IMR-90 (cell line): ENCODE results near the gene ARHGEF4. TPM values are rescaled to one million over a fixed set of nuclear protein-coding genes. Genes with fewer than 3 reads are reported as not detected.

ENCODE experiments used
- ATAC-seq: fragments of 200-7000 bp; cut with Tn5 transposase; 2 replicates; pipeline ENCODE4 v1.9.1; 2020; ENCODE audit warnings: low read depth, mild to moderate bottlenecking, moderate library complexity
- BruUV-seq: library from RNA; stranded (reverse); fragments of 400-500 nt; replicated peaks from 2 replicates; lab custom pipeline; 2021; lab: Mats Ljungman, UMichigan
- CTCF ChIA-PET: fragments of 300-600 bp; formaldehyde crosslinking; extraction: SDS; loops from one replicate; lab custom pipeline; 2021; ENCODE audit warnings: antibody characterized with exemption; lab: Yijun Ruan, JAX
- POLR2A ChIA-PET: fragments of 300-600 bp; sonication (Branson Sonifier 250); formaldehyde crosslinking; loops from one replicate; lab custom pipeline; 2022; ENCODE audit warnings: antibody characterized with exemption; ENCODE audit not compliant: unreplicated experiment; lab: Charles Lee
- DNase-seq: peaks from one replicate; pipeline ENCODE4 v3.0.0; 2013
- H2AFZ ChIP-seq: replicated peaks from 2 replicates; pipeline ENCODE3; 2013; ENCODE audit warnings: low read length, mild to moderate bottlenecking; ENCODE audit not compliant: poor library complexity
- H2AK5ac ChIP-seq: 2 replicates; pipeline ENCODE4 v1.6.1; 2013; ENCODE audit warnings: low read depth, low read length, inconsistent platforms
- H2AK9ac ChIP-seq: replicated peaks from 2 replicates; pipeline ENCODE3; 2013; ENCODE audit warnings: mild to moderate bottlenecking, low read depth, low read length, moderate library complexity; ENCODE audit not compliant: poor library complexity
- H2BK120ac ChIP-seq: 2 replicates; pipeline ENCODE4 v1.6.1; 2013; ENCODE audit warnings: low read depth, low read length, inconsistent platforms
- H2BK15ac ChIP-seq: 3 replicates; pipeline ENCODE4 v1.6.1; 2013; ENCODE audit warnings: low read depth, low read length, inconsistent platforms
- H2BK20ac ChIP-seq: 2 replicates; pipeline ENCODE4 v1.6.1; 2013; ENCODE audit warnings: low read depth, mild to moderate bottlenecking, inconsistent platforms, low read length, moderate library complexity
- H2BK5ac ChIP-seq: 2 replicates; pipeline ENCODE4 v1.6.1; 2013; ENCODE audit warnings: mild to moderate bottlenecking, low read depth, low read length, inconsistent platforms; ENCODE audit not compliant: poor library complexity, severe bottlenecking
- H3K14ac ChIP-seq: replicated peaks from 2 replicates; pipeline ENCODE4 v1.6.1; 2013; ENCODE audit warnings: low read depth, low read length, inconsistent platforms
- H3K18ac ChIP-seq: 2 replicates; pipeline ENCODE4 v1.6.1; 2013; ENCODE audit warnings: low read depth, low read length, control low read depth
- H3K23ac ChIP-seq: 2 replicates; pipeline ENCODE4 v1.6.1; 2013; ENCODE audit warnings: low read depth, low read length, inconsistent platforms
- H3K27ac ChIP-seq: 2 replicates; pipeline ENCODE4 v1.5.1; 2013; ENCODE audit warnings: mild to moderate bottlenecking, control low read depth, low read length; ENCODE audit not compliant: insufficient read depth
- H3K27me3 ChIP-seq: 2 replicates; pipeline ENCODE4 v1.6.1; 2013; ENCODE audit warnings: low read length; ENCODE audit not compliant: control insufficient read depth, insufficient read depth
- H3K36me3 ChIP-seq: 2 replicates; pipeline ENCODE4 v1.6.1; 2013; ENCODE audit warnings: low read length, mixed read lengths; ENCODE audit not compliant: control insufficient read depth, insufficient read depth
- H3K4ac ChIP-seq: 2 replicates; pipeline ENCODE4 v1.6.1; 2013; ENCODE audit warnings: low read depth, low read length, inconsistent platforms
- H3K4me1 ChIP-seq: 2 replicates; pipeline ENCODE4 v1.6.1; 2013; ENCODE audit warnings: low read length, mixed read lengths; ENCODE audit not compliant: control insufficient read depth, insufficient read depth
- H3K4me2 ChIP-seq: 2 replicates; pipeline ENCODE4 v1.6.1; 2013; ENCODE audit warnings: low read depth, mild to moderate bottlenecking, control low read depth, low read length, moderate library complexity
- H3K4me3 ChIP-seq: 2 replicates; pipeline ENCODE4 v1.5.1; 2013; ENCODE audit warnings: low read depth, mild to moderate bottlenecking, control low read depth, low read length, moderate library complexity; ENCODE audit not compliant: insufficient read depth
- H3K56ac ChIP-seq: 2 replicates; pipeline ENCODE4 v1.6.1; 2013; ENCODE audit warnings: low read length, inconsistent platforms; ENCODE audit not compliant: insufficient read depth; ENCODE audit errors: extremely low read depth
- H3K79me1 ChIP-seq, 2 experiments: 2 replicates each; pipeline ENCODE4 v1.6.1; 2013; ENCODE audit warnings: low read length in 2 of 2, inconsistent platforms in 1 of 2, low read depth in 1 of 2
- H3K9ac ChIP-seq: 2 replicates; pipeline ENCODE4 v1.6.1; 2013; ENCODE audit warnings: low read depth, low read length, control low read depth
- H3K9me1 ChIP-seq: 2 replicates; pipeline ENCODE4 v1.6.1; 2013; ENCODE audit warnings: low read length, inconsistent platforms; ENCODE audit not compliant: insufficient read depth
- H3K9me3 ChIP-seq: 2 replicates; pipeline ENCODE4 v1.6.1; 2013; ENCODE audit warnings: low read length; ENCODE audit not compliant: control insufficient read depth, insufficient read depth
- H4K20me1 ChIP-seq: 2 replicates; pipeline ENCODE4 v1.6.1; 2013; ENCODE audit warnings: low read length, inconsistent platforms; ENCODE audit not compliant: insufficient read depth
- H4K5ac ChIP-seq: 2 replicates; pipeline ENCODE4 v1.6.1; 2013; ENCODE audit warnings: mild to moderate bottlenecking, low read depth, low read length, control low read depth
- H4K8ac ChIP-seq, 2 experiments: 2 replicates each; pipeline ENCODE4 v1.6.1; 2013; ENCODE audit warnings: low read depth in 2 of 2, low read length in 2 of 2, control low read depth in 1 of 2, inconsistent platforms in 1 of 2
- H4K91ac ChIP-seq: 2 replicates; pipeline ENCODE4 v1.6.1; 2013; ENCODE audit warnings: low read depth, low read length, inconsistent platforms; ENCODE audit not compliant: insufficient read depth
- BHLHE40 ChIP-seq: fragments of 150-350 bp; IDR thresholded peaks from 2 replicates; pipeline ENCODE4 v1.6.1; 2016; ENCODE audit warnings: mild to moderate bottlenecking, low read depth, low read length
- CEBPB ChIP-seq: IDR thresholded peaks from 2 replicates; pipeline ENCODE4 v1.6.1; 2012; ENCODE audit warnings: low read depth, low read length, improper control_type of control experiment
- CHD1 ChIP-seq: IDR thresholded peaks from 2 replicates; pipeline ENCODE4 v1.6.1; 2012; ENCODE audit warnings: low read depth, low read length, improper control_type of control experiment
- ELK1 ChIP-seq: fragments of 150-350 bp; IDR thresholded peaks from 2 replicates; pipeline ENCODE4 v1.6.1; 2016; ENCODE audit warnings: low read depth, mild to moderate bottlenecking, low read length, moderate library complexity, borderline replicate concordance
- FOS ChIP-seq: fragments of 150-350 bp; IDR thresholded peaks from 2 replicates; pipeline ENCODE4 v1.6.1; 2016; ENCODE audit warnings: low read depth, low read length
- MAFK ChIP-seq: IDR thresholded peaks from 2 replicates; pipeline ENCODE4 v1.6.1; 2012; ENCODE audit warnings: low read depth, low read length, improper control_type of control experiment
- MAZ ChIP-seq: IDR thresholded peaks from 2 replicates; pipeline ENCODE4 v1.6.1; 2012; ENCODE audit warnings: low read depth, mild to moderate bottlenecking, low read length, improper control_type of control experiment, moderate library complexity, borderline replicate concordance
- MXI1 ChIP-seq: IDR thresholded peaks from 2 replicates; pipeline ENCODE4 v1.6.1; 2012; ENCODE audit warnings: low read depth, mild to moderate bottlenecking, low read length, moderate library complexity, borderline replicate concordance
- NFE2L2 ChIP-seq: fragments of 150-350 bp; IDR thresholded peaks from 2 replicates; pipeline ENCODE4 v1.6.1; 2016; ENCODE audit warnings: low read depth, mild to moderate bottlenecking, low read length
- POLR2A ChIP-seq: IDR thresholded peaks from 2 replicates; pipeline ENCODE4 v1.6.1; 2012; ENCODE audit warnings: mild to moderate bottlenecking, low read depth, low read length
- RAD21 ChIP-seq: IDR thresholded peaks from 2 replicates; pipeline ENCODE4 v1.6.1; 2012; ENCODE audit warnings: low read length, improper control_type of control experiment
- RCOR1 ChIP-seq: IDR thresholded peaks from 2 replicates; pipeline ENCODE4 v1.6.1; 2012; ENCODE audit warnings: mild to moderate bottlenecking, low read length, improper control_type of control experiment; ENCODE audit not compliant: insufficient replicate concordance
- RFX5 ChIP-seq: IDR thresholded peaks from 2 replicates; pipeline ENCODE4 v1.8.0; 2012; ENCODE audit warnings: low read depth, mild to moderate bottlenecking, low read length, moderate library complexity
- SMC3 ChIP-seq: fragments of 150-350 bp; IDR thresholded peaks from 2 replicates; pipeline ENCODE4 v1.6.1; 2016; ENCODE audit warnings: low read depth, mild to moderate bottlenecking, antibody characterized with exemption, low read length, moderate library complexity
- USF2 ChIP-seq: fragments of 150-350 bp; IDR thresholded peaks from 2 replicates; pipeline ENCODE4 v1.6.1; 2017; ENCODE audit warnings: mild to moderate bottlenecking, antibody characterized with exemption, low read length, low read depth
- WGBS, 2 experiments: methylation state at CpG; one replicate each; pipeline versions ENCODE4 v1.1.5 to v1.1.7; 2013; ENCODE audit warnings: missing lambda C conversion rate in 2 of 2; ENCODE audit not compliant: insufficient read length in 1 of 2; ENCODE audit errors: extremely low coverage in 2 of 2; 5-methylcytosine and 5-hydroxymethylcytosine counted together
- dilution Hi-C: fragments of 300-500 bp; cut with HindIII; formaldehyde crosslinking; loops from one replicate; pipeline ENCODE4 v1.14.3; 2018; ENCODE audit warnings: low sequenced_read_pairs; ENCODE audit not compliant: unreplicated experiment
- in situ Hi-C: fragments of 300-500 bp; cut with MboI; formaldehyde crosslinking; loops from 3 replicates; pipeline ENCODE4 v1.14.3; 2019; ENCODE audit warnings: low sequenced_read_pairs, inconsistent platforms, mixed read lengths
- intact Hi-C: fragments of 100-400 bp; cut with micrococcal nuclease; formaldehyde crosslinking; loops from 2 replicates; pipeline ENCODE4 v1.10.0; 2022
- polyA plus RNA-seq, 3 experiments: library from polyadenylated mRNA; depleted of rRNA; stranded (reverse); fragments of >200 nt; gene quantifications; 2 replicates each; pipeline ENCODE4 v1.2.3, GENCODE V29; 2012; ENCODE audit warnings: low replicate concordance in 1 of 3
- total RNA-seq: library from RNA; depleted of rRNA; stranded (reverse); fragments of >200 nt; gene quantifications from 2 replicates; pipeline ENCODE4 v1.2.3, GENCODE V29; 2012
- TF ChIP-seq, protein P1 (sequence below): conservative IDR thresholded peaks from 2 replicates; pipeline ENCODE4 v1.5.1; 2012; ENCODE audit warnings: mild to moderate bottlenecking, low read depth, low read length, improper control_type of control experiment

Gene ARHGEF4
- total and polyA plus RNA-seq, 2 of the 4 experiments (the other 2 are of a cell fraction), result 2.7 to 5.0 TPM

GRCh38 chr2:131032393-131032836 is 195.7 kb downstream of the ARHGEF4 start:
- in situ Hi-C loops (no loop called here), dilution Hi-C loops (no loop called here), intact Hi-C loops (no loop called here)
- Histone ChIP-seq H2BK5ac (no peak overlapping the region), H2BK20ac (no peak overlapping the region), H4K91ac (no peak overlapping the region), H3K4me3 (no peak overlapping the region), H4K5ac (no peak overlapping the region), H3K27ac (no peak overlapping the region), H3K9ac (no peak overlapping the region), H2BK15ac (no peak overlapping the region), H3K4me1 (no peaks in the 10 kb centered on the region), H2AFZ (no peak overlapping the region), H3K4me2 (no peak overlapping the region), H3K4ac (no peak overlapping the region), H3K9me1 (no peaks in the 10 kb centered on the region), H2AK5ac (no peak overlapping the region), H3K56ac (no peak overlapping the region), H3K79me1 (no peaks in the 10 kb centered on the region), H2AK9ac (no peak overlapping the region), H3K27me3 (peaks cover 13% of the 10 kb centered on the region), H4K8ac (no peak overlapping the region), H4K20me1 (no peaks in the 10 kb centered on the region), H3K36me3 (no peaks in the 10 kb centered on the region), H3K9me3 (peaks cover 6% of the 10 kb centered on the region; the same call in 1 of the 2 replicates), H3K23ac (no peak overlapping the region), H2BK120ac (no peak overlapping the region), H3K18ac (no peak overlapping the region), H3K14ac (no peak overlapping the region)
- ChIA-PET POLR2A (no interaction called here), CTCF (no interaction called here)
- ATAC-seq, result no peak
- 80% methylated on average over 2 of the region's 4 CpGs; no CpG with 5 or more reads in 1 of the 2 experiments for WGBS, 2 experiments
- DNase-seq, result no peak
- BruUV-seq, result no TSS peak
- no peak for TF ChIP-seq RAD21
- TF ChIP-seq CHD1, result no peak
- TF ChIP-seq MAZ, result no peak
- TF ChIP-seq SMC3, result no peak
- TF ChIP-seq MXI1, result no peak
- TF ChIP-seq POLR2A, result no peak
- TF ChIP-seq, protein P1, sequence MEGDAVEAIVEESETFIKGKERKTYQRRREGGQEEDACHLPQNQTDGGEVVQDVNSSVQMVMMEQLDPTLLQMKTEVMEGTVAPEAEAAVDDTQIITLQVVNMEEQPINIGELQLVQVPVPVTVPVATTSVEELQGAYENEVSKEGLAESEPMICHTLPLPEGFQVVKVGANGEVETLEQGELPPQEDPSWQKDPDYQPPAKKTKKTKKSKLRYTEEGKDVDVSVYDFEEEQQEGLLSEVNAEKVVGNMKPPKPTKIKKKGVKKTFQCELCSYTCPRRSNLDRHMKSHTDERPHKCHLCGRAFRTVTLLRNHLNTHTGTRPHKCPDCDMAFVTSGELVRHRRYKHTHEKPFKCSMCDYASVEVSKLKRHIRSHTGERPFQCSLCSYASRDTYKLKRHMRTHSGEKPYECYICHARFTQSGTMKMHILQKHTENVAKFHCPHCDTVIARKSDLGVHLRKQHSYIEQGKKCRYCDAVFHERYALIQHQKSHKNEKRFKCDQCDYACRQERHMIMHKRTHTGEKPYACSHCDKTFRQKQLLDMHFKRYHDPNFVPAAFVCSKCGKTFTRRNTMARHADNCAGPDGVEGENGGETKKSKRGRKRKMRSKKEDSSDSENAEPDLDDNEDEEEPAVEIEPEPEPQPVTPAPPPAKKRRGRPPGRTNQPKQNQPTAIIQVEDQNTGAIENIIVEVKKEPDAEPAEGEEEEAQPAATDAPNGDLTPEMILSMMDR, result no peak
- TF ChIP-seq BHLHE40, result no peak
- TF ChIP-seq RCOR1, result no peak
- TF ChIP-seq MAFK, result no peak
- no peak for TF ChIP-seq NFE2L2
- TF ChIP-seq RFX5, result no peak
- no peak for TF ChIP-seq ELK1
- no peak for TF ChIP-seq CEBPB
- no peak for TF ChIP-seq USF2
- TF ChIP-seq FOS, result no peak
